Measurements from ENCODE around the gene SNX10.

Gene SNX10

GRCh38 chr7:26404189-26404996 lies 112.7 kb downstream of the SNX10 start:
- no peak for DNase-seq (ENCODE audit: low spot score)

- no peak for DNase-seq (ENCODE audit: low spot score)
Measured at GRCh38 chr7:26406433-26406832, 114.8 kb downstream of the SNX10 start.

DNA sequence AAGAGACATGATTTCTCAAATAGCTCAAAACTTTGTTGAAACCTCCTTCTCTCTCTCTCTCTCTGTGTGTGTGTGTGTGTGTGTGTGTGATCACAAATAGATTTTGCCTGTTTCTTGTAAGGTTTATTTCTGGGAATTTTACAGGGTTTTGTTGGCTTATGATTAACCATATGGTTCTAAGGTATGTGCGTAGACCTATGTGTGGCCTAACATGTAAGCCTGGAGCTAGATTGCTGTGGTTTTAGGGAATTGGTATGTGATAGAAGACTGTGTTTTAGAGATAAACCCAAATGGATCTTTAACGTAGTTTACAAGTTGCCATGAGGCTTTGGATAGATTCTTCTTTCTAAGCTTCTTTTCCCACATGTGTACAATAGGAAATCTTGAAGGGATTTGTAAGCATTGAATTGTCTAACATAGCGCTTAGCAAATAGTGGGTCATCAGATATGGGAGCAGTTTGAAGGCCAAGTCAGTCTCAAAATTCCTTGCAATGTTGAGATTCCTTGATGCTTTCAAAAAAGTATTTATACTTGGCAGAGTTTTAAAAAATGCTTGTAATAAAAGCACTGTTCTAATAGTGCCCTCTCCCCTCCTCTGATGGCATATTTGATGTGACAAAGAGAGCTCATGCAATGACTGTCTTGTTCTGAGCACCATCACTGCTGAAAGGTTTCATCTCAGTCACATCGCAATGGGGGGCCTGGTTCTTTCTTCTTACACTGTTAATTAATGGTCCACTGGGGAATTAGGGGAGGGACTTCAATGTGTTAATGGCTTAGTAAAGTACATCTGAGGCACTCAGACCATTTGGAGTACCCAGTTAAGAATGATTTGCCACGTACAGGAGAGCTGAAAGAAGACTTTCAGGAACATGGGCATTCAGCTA lies 118.2 kb downstream of the SNX10 start:
- DNase-seq (ENCODE audit: low spot score): no peak

- DNase-seq (ENCODE audit: low spot score): no peak
Measured at GRCh38 chr7:26413007-26413691, 121.5 kb downstream of the SNX10 start.

GRCh38 chr7:26416004-26416403 lies 124.3 kb downstream of the SNX10 start:
- no peak for DNase-seq (ENCODE audit: low spot score)

DNA sequence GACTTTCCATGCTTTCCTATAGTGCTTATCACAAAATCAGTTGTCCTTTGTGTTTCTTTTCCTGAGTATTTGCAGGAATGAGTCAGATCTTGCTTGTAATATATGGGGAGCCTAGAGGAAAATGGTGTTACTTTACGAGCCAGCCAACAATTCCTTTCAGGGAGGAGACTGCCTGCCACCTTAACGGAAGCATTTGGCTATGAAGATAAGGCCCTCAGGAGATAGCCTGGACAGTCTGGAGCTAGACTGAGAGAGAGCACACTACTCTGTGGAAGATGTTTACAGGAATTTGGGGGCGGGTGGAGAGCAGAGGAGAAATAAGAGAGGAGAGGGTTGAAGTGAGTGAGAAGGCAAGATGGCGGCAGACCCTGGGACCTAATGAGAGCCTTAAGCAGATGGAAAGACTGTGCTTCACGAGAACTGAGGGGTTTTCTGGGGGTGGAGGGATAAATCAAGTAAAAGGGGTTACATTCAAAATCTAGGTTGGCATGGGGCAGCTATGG lies 126.3 kb downstream of the SNX10 start:
- no peak for DNase-seq (ENCODE audit: low spot score)

- DNase-seq (ENCODE audit: low spot score): no peak
Measured at GRCh38 chr7:26419198-26419597, 127.5 kb downstream of the SNX10 start.

- no peak for DNase-seq (ENCODE audit: low spot score)
Measured at GRCh38 chr7:26420422-26421019, 128.9 kb downstream of the SNX10 start.

DNA sequence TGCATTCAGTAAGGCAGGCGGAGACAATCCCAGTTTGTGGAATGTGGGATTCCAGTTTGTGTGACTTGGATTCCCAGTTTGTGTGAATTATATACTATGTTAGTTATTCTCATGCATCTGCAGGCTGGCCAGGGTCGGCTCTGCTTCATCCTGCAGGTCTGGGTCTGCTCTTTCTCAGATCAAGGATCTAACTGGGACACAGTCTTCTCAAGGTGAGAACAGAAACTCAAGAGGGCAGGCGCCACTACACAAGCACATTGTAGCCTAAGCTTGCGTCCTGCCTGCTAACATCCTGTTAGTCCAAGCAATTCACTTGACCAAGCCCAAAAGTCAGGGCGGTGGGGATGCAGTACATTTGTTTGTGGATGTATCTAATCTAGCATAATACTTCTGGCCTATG lies 131.1 kb downstream of the SNX10 start:
- DNase-seq (ENCODE audit: low spot score): no peak

DNA sequence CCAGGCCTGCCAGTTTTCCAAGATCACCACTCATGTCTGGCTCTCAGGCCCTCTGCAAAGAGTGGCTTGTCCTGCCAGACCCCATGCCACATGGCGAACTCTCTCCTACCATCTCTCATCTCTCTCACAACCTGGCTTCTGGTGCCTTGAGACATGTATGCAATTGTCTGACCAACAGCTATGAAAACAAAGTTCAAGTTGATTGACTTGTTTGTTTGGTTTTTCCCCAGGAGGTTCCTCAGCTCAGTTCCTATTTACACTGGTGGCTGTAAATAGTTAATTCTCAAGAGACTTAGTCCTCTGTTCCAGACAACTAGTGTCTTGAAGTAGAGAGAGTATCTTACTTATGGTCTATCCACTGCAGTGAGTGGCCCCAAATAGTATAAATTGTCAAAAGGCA lies 131.8 kb downstream of the SNX10 start:
- DNase-seq (ENCODE audit: low spot score): no peak
